GM23338 (cell line): ENCODE measurements around the gene ARHGEF28. TPM values are rescaled to one million over a fixed set of nuclear protein-coding genes. Genes with fewer than 3 reads are reported as not detected.

Experiments
- EZH2phosphoT487 ChIP-seq: fragments of 200-600 bp; sonication (generic); IDR thresholded peaks from one replicate; pipeline ENCODE4 v1.8.1; 2018; ENCODE audit warnings: antibody characterized with exemption; ENCODE audit not compliant: unreplicated experiment
- JUNB ChIP-seq: IDR thresholded peaks from one replicate; pipeline ENCODE4 v1.6.1; 2016; ENCODE audit warnings: antibody characterized with exemption; ENCODE audit not compliant: unreplicated experiment
- NANOG ChIP-seq: IDR thresholded peaks from 2 replicates; pipeline ENCODE4 v1.6.1; 2016; ENCODE audit warnings: antibody characterized with exemption, borderline replicate concordance
- STAT1 ChIP-seq: IDR thresholded peaks from one replicate; pipeline ENCODE4 v1.6.1; 2016; ENCODE audit warnings: antibody characterized with exemption; ENCODE audit not compliant: unreplicated experiment
- ZNF114 ChIP-seq: fragments of 250-450 bp; sonication (Bioruptor Pico); IDR thresholded peaks from 2 replicates; pipeline ENCODE4 v1.5.0; 2020; ENCODE audit warnings: mild to moderate bottlenecking, moderate library complexity
- polyA plus RNA-seq: library from polyadenylated mRNA; unstranded; fragments of >200 nt; fragmentation: Nextera tagmentation; extraction: Ambion mirVana; gene quantifications from 2 replicates; pipeline ENCODE4 v1.2.1, GENCODE V29; 2016
- total RNA-seq: library from RNA; depleted of rRNA; stranded (reverse); fragments of >200 nt; shearing (Covaris generic); gene quantifications from 2 replicates; pipeline ENCODE4 v1.2.3, GENCODE V29; 2014
- TF ChIP-seq, protein P1 (sequence below): fragments of 250-450 bp; sonication (Bioruptor Pico); IDR thresholded peaks from 2 replicates; pipeline ENCODE4 v1.5.0; 2020; ENCODE audit warnings: mild to moderate bottlenecking, moderate library complexity
- TF ChIP-seq, protein P2 (sequence below), 2 experiments: fragments of 200-600 bp in 1 of 2; sonication (generic) in 1 of 2; conservative IDR thresholded peaks; 2 replicates each; pipeline versions ENCODE4 v1.5.1 to v1.6.1; 2016 to 2017; ENCODE audit warnings: antibody characterized with exemption in 2 of 2, low read depth in 2 of 2, mild to moderate bottlenecking in 2 of 2, moderate library complexity in 1 of 2
- TF ChIP-seq, protein P3 (sequence below): IDR thresholded peaks from one replicate; pipeline ENCODE4 v1.6.1; 2018; ENCODE audit warnings: antibody characterized with exemption; ENCODE audit not compliant: unreplicated experiment

ARHGEF28 gene
- total and polyA plus RNA-seq, 2 experiments from 2014 or later: 0.39 to 1.0 TPM

DNA sequence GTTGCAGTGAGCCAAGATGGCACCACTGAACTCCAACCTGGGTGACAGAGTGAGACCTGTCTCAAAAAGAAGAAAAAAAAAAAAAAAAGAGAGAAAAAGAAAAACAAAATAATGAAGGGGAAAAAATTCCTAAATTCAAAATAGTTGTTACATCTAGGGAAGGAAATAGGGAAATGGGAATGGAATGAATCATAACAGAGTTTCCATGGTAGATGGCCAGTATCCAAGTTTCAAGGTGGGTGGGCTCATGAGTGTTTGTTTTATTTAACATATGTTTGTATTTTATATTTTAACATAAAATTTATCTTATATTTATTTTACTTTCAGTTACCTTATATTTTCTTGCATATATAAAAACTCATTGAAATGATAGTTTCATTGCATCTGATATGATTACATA is 215.6 kb downstream of the ARHGEF28 start (continued):
- TF ChIP-seq, protein P1, sequence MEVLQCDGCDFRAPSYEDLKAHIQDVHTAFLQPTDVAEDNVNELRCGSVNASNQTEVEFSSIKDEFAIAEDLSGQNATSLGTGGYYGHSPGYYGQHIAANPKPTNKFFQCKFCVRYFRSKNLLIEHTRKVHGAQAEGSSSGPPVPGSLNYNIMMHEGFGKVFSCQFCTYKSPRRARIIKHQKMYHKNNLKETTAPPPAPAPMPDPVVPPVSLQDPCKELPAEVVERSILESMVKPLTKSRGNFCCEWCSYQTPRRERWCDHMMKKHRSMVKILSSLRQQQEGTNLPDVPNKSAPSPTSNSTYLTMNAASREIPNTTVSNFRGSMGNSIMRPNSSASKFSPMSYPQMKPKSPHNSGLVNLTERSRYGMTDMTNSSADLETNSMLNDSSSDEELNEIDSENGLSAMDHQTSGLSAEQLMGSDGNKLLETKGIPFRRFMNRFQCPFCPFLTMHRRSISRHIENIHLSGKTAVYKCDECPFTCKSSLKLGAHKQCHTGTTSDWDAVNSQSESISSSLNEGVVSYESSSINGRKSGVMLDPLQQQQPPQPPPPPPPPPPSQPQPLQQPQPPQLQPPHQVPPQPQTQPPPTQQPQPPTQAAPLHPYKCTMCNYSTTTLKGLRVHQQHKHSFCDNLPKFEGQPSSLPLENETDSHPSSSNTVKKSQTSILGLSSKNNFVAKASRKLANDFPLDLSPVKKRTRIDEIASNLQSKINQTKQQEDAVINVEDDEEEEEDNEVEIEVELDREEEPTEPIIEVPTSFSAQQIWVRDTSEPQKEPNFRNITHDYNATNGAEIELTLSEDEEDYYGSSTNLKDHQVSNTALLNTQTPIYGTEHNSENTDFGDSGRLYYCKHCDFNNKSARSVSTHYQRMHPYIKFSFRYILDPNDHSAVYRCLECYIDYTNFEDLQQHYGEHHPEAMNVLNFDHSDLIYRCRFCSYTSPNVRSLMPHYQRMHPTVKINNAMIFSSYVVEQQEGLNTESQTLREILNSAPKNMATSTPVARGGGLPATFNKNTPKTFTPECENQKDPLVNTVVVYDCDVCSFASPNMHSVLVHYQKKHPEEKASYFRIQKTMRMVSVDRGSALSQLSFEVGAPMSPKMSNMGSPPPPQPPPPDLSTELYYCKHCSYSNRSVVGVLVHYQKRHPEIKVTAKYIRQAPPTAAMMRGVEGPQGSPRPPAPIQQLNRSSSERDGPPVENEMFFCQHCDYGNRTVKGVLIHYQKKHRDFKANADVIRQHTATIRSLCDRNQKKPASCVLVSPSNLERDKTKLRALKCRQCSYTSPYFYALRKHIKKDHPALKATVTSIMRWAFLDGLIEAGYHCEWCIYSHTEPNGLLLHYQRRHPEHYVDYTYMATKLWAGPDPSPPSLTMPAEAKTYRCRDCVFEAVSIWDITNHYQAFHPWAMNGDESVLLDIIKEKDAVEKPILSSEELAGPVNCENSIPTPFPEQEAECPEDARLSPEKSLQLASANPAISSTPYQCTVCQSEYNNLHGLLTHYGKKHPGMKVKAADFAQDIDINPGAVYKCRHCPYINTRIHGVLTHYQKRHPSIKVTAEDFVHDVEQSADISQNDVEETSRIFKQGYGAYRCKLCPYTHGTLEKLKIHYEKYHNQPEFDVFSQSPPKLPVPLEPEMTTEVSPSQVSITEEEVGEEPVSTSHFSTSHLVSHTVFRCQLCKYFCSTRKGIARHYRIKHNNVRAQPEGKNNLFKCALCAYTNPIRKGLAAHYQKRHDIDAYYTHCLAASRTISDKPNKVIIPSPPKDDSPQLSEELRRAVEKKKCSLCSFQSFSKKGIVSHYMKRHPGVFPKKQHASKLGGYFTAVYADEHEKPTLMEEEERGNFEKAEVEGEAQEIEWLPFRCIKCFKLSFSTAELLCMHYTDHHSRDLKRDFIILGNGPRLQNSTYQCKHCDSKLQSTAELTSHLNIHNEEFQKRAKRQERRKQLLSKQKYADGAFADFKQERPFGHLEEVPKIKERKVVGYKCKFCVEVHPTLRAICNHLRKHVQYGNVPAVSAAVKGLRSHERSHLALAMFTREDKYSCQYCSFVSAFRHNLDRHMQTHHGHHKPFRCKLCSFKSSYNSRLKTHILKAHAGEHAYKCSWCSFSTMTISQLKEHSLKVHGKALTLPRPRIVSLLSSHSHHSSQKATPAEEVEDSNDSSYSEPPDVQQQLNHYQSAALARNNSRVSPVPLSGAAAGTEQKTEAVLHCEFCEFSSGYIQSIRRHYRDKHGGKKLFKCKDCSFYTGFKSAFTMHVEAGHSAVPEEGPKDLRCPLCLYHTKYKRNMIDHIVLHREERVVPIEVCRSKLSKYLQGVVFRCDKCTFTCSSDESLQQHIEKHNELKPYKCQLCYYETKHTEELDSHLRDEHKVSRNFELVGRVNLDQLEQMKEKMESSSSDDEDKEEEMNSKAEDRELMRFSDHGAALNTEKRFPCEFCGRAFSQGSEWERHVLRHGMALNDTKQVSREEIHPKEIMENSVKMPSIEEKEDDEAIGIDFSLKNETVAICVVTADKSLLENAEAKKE (CRISPR knock-in tag): no peak
- TF ChIP-seq, protein P2, sequence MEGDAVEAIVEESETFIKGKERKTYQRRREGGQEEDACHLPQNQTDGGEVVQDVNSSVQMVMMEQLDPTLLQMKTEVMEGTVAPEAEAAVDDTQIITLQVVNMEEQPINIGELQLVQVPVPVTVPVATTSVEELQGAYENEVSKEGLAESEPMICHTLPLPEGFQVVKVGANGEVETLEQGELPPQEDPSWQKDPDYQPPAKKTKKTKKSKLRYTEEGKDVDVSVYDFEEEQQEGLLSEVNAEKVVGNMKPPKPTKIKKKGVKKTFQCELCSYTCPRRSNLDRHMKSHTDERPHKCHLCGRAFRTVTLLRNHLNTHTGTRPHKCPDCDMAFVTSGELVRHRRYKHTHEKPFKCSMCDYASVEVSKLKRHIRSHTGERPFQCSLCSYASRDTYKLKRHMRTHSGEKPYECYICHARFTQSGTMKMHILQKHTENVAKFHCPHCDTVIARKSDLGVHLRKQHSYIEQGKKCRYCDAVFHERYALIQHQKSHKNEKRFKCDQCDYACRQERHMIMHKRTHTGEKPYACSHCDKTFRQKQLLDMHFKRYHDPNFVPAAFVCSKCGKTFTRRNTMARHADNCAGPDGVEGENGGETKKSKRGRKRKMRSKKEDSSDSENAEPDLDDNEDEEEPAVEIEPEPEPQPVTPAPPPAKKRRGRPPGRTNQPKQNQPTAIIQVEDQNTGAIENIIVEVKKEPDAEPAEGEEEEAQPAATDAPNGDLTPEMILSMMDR (conservative IDR thresholded peaks at IDR 0.05; ENCODE audit: low read depth in 2 of 2): no peak
- no peak for TF ChIP-seq ZNF114
- no peak for TF ChIP-seq EZH2phosphoT487
- TF ChIP-seq STAT1: no peak
- TF ChIP-seq, protein P3, sequence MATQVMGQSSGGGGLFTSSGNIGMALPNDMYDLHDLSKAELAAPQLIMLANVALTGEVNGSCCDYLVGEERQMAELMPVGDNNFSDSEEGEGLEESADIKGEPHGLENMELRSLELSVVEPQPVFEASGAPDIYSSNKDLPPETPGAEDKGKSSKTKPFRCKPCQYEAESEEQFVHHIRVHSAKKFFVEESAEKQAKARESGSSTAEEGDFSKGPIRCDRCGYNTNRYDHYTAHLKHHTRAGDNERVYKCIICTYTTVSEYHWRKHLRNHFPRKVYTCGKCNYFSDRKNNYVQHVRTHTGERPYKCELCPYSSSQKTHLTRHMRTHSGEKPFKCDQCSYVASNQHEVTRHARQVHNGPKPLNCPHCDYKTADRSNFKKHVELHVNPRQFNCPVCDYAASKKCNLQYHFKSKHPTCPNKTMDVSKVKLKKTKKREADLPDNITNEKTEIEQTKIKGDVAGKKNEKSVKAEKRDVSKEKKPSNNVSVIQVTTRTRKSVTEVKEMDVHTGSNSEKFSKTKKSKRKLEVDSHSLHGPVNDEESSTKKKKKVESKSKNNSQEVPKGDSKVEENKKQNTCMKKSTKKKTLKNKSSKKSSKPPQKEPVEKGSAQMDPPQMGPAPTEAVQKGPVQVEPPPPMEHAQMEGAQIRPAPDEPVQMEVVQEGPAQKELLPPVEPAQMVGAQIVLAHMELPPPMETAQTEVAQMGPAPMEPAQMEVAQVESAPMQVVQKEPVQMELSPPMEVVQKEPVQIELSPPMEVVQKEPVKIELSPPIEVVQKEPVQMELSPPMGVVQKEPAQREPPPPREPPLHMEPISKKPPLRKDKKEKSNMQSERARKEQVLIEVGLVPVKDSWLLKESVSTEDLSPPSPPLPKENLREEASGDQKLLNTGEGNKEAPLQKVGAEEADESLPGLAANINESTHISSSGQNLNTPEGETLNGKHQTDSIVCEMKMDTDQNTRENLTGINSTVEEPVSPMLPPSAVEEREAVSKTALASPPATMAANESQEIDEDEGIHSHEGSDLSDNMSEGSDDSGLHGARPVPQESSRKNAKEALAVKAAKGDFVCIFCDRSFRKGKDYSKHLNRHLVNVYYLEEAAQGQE: no peak
- no peak for TF ChIP-seq NANOG
- TF ChIP-seq JUNB: no peak
